GM12878 (cell line): ENCODE measurements around the gene HCFC1. TPM values are rescaled to one million over a fixed set of nuclear protein-coding genes. Genes with fewer than 3 reads are reported as not detected.
A peak's percentile ranks its signal among the peaks of the same experiment; 100 is the strongest.

Experiments
- BMI1 ChIP-seq: fragments of 450-650 bp; IDR thresholded peaks from 2 replicates; pipeline ENCODE4 v1.6.1; 2016; ENCODE audit warnings: mild to moderate bottlenecking, moderate library complexity, borderline replicate concordance
- CBFB ChIP-seq: IDR thresholded peaks from 2 replicates; pipeline ENCODE4 v1.6.1; 2016; ENCODE audit warnings: antibody characterized with exemption, low read depth
- CTCF ChIP-seq, 3 experiments: IDR thresholded peaks in 2 of 3; conservative IDR thresholded peaks in 1 of 3; 2 replicates each; pipeline ENCODE4 v1.5.1; 2011; ENCODE audit warnings: low read depth in 3 of 3, low read length in 3 of 3, mild to moderate bottlenecking in 3 of 3, control low read depth in 2 of 3, moderate library complexity in 2 of 3, inconsistent platforms in 1 of 3, mixed read lengths in 1 of 3; ENCODE audit not compliant: control insufficient read depth in 2 of 3, insufficient read depth in 1 of 3; ENCODE audit errors: extremely low read depth in 1 of 3
- E4F1 ChIP-seq: fragments of 450-650 bp; IDR thresholded peaks from 2 replicates; pipeline ENCODE4 v1.6.1; 2018; ENCODE audit warnings: borderline replicate concordance, mild to moderate bottlenecking; ENCODE audit not compliant: partially characterized antibody
- EED ChIP-seq: sonication (generic); IDR thresholded peaks from 2 replicates; pipeline ENCODE4 v1.6.1; 2016; ENCODE audit warnings: antibody characterized with exemption, low read depth
- JUNB ChIP-seq: IDR thresholded peaks from 2 replicates; pipeline ENCODE4 v1.6.1; 2016; ENCODE audit warnings: antibody characterized with exemption, mild to moderate bottlenecking
- NFYB ChIP-seq: IDR thresholded peaks from 2 replicates; pipeline ENCODE4 v1.6.1; 2011; ENCODE audit warnings: low read depth, mild to moderate bottlenecking, low read length, improper control_type of control experiment, moderate library complexity; ENCODE audit not compliant: insufficient read depth
- POLR2A ChIP-seq: IDR thresholded peaks from 2 replicates; pipeline ENCODE4 v1.6.1; 2011; ENCODE audit warnings: low read depth, mild to moderate bottlenecking, low read length
- POLR2AphosphoS5 ChIP-seq: IDR thresholded peaks from 2 replicates; pipeline ENCODE4 v1.6.1; 2011; ENCODE audit warnings: mild to moderate bottlenecking, low read length, inconsistent platforms
- PRDM15 ChIP-seq: fragments of 450-650 bp; formaldehyde crosslinking; IDR thresholded peaks from 2 replicates; pipeline ENCODE4 v1.4.0; 2020; ENCODE audit warnings: mild to moderate bottlenecking, moderate library complexity
- RAD21 ChIP-seq: IDR thresholded peaks from 2 replicates; pipeline ENCODE4 v1.6.1; 2011; ENCODE audit warnings: mild to moderate bottlenecking, low read depth, low read length, moderate library complexity; ENCODE audit not compliant: insufficient read depth
- RAD51 ChIP-seq: fragments of 450-650 bp; IDR thresholded peaks from 2 replicates; pipeline ENCODE4 v1.6.1; 2016; ENCODE audit warnings: moderate library complexity, mild to moderate bottlenecking, inconsistent platforms
- SIN3A ChIP-seq: IDR thresholded peaks from 2 replicates; pipeline ENCODE4 v1.6.1; 2012; ENCODE audit warnings: low read depth, low read length, improper control_type of control experiment
- TCF3 ChIP-seq: IDR thresholded peaks from 2 replicates; pipeline ENCODE4 v1.6.1; 2012; ENCODE audit warnings: low read depth, mild to moderate bottlenecking, low read length, borderline replicate concordance; ENCODE audit not compliant: insufficient read depth
- ZBTB11 ChIP-seq: fragments of 450-650 bp; formaldehyde crosslinking; IDR thresholded peaks from 2 replicates; pipeline ENCODE4 v1.5.0; 2022; ENCODE audit warnings: mild to moderate bottlenecking, missing genetic modification characterization
- ZNF24 ChIP-seq: fragments of 450-650 bp; IDR thresholded peaks from 2 replicates; pipeline ENCODE4 v1.6.1; 2017; ENCODE audit warnings: antibody characterized with exemption, mild to moderate bottlenecking
- ZNF274 ChIP-seq: IDR thresholded peaks from one replicate; pipeline ENCODE4 v1.8.0; 2011; ENCODE audit not compliant: insufficient read length, insufficient read depth
- ZZZ3 ChIP-seq: IDR thresholded peaks from 2 replicates; pipeline ENCODE4 v1.6.1; 2011; ENCODE audit warnings: low read depth; ENCODE audit not compliant: control insufficient read depth, insufficient read length
- polyA plus RNA-seq, 11 experiments: library from polyadenylated mRNA; depleted of rRNA in 4 of 11; unstranded in 6 of 11; stranded (reverse) in 5 of 11; fragments of >200 nt; fragmentation: Nextera tagmentation in 4 of 11; fragmentation: Illumina TruSeq in 1 of 11; extraction: Ambion mirVana in 4 of 11; extraction: Trizol in 1 of 11; gene quantifications; 1 replicate in 1 of 11; 2 replicates in 10 of 11; pipeline versions ENCODE4 v1.2.1 to v1.2.3, GENCODE V29; 2011 to 2016; ENCODE audit warnings: inconsistent platforms in 2 of 11, missing spikeins in 2 of 11, low read depth in 1 of 11
- total RNA-seq, 4 experiments: library from RNA; depleted of rRNA in 3 of 4; stranded (reverse); fragments of >200 nt in 3 of 4; fragmentation: Illumina TruSeq in 1 of 4; extraction: Trizol in 1 of 4; gene quantifications; 2 replicates each; pipeline versions ENCODE4 v1.2.1 to v1.2.3, GENCODE V29; 2013 to 2021

Gene HCFC1
- total and polyA plus RNA-seq, 10 of the 15 experiments (the other 5 are each of a cell fraction or from before 2014, with no cell fraction given), result 3.9 to 92.7 (median 23.5) TPM

- TF ChIP-seq ZBTB11 (CRISPR knock-in tag) (no peak), EED (no peak), ZNF24 (no peak), JUNB (no peak), CTCF (IDR thresholded peaks at IDR 0.05 in 2 of 3, conservative IDR thresholded peaks at IDR 0.05 in 1 of 3; ENCODE audit: control insufficient read depth in 2 of 3, extremely low read depth in 1 of 3, insufficient read depth in 1 of 3, low read depth in 3 of 3, low read length in 3 of 3) (peak; percentile 33 to 69 (median 42); a peak in 5 of 6 replicates), PRDM15 (CRISPR knock-in tag) (no peak), POLR2A (0 out of 2 replicates have a peak, but pooled peaks have one; percentile 0), BMI1 (no peak), E4F1 (no peak), RAD21 (peak; percentile 23; the same call in 1 of the 2 replicates), CBFB (no peak), TCF3 (no peak), ZNF274 (no peak), RAD51 (no peak), SIN3A (no peak), ZZZ3 (no peak), NFYB (no peak), POLR2AphosphoS5 (no peak)
Measured at GRCh38 chrX:153922932-153923857, 48.4 kb downstream of the HCFC1 start (continued).
